H9 (cell line): Measurements from ENCODE around the gene SATB2. TPM values are rescaled to one million over a fixed set of nuclear protein-coding genes. Genes with fewer than 3 reads are reported as not detected.
A peak's percentile ranks its signal among the peaks of the same experiment; 100 is the strongest.

Experiments
- DNase-seq: peaks from one replicate; pipeline ENCODE4 v3.0.0-alpha.2; 2017
- H2AFZ ChIP-seq: one replicate; pipeline ENCODE4 v1.6.1; 2013; ENCODE audit warnings: mild to moderate bottlenecking, low read length, control low read depth, moderate library complexity
- H2AK5ac ChIP-seq: 2 replicates; pipeline ENCODE4 v1.6.1; 2013; ENCODE audit warnings: low read length, control low read depth, mixed read lengths; ENCODE audit not compliant: insufficient read length
- H2BK120ac ChIP-seq: one replicate; pipeline ENCODE4 v1.6.1; 2013; ENCODE audit warnings: low read depth, mild to moderate bottlenecking, low read length, control low read depth, inconsistent platforms; ENCODE audit not compliant: poor library complexity, severe bottlenecking
- H2BK12ac ChIP-seq: 2 replicates; pipeline ENCODE4 v1.6.1; 2013; ENCODE audit warnings: low read length, control low read depth, mixed read lengths, low read depth; ENCODE audit not compliant: insufficient read length
- H2BK15ac ChIP-seq: 2 replicates; pipeline ENCODE4 v1.6.1; 2013; ENCODE audit warnings: low read depth, low read length, control low read depth
- H2BK20ac ChIP-seq: one replicate; pipeline ENCODE4 v1.6.1; 2013; ENCODE audit warnings: low read depth, mild to moderate bottlenecking, low read length, control low read depth, inconsistent platforms; ENCODE audit not compliant: poor library complexity, severe bottlenecking
- H2BK5ac ChIP-seq: 2 replicates; pipeline ENCODE4 v1.6.1; 2013; ENCODE audit warnings: low read length, control low read depth, mixed read lengths; ENCODE audit not compliant: insufficient read length
- H3K14ac ChIP-seq: 2 replicates; pipeline ENCODE4 v1.6.1; 2013; ENCODE audit warnings: low read length, control low read depth; ENCODE audit not compliant: insufficient read depth
- H3K18ac ChIP-seq: 2 replicates; pipeline ENCODE4 v1.6.1; 2013; ENCODE audit warnings: low read depth, mild to moderate bottlenecking, mixed read lengths, low read length, control low read depth; ENCODE audit not compliant: insufficient read length
- H3K23ac ChIP-seq: 2 replicates; pipeline ENCODE4 v1.6.1; 2013; ENCODE audit warnings: low read length, control low read depth, mixed read lengths, low read depth; ENCODE audit not compliant: insufficient read length
- H3K23me2 ChIP-seq: 2 replicates; pipeline ENCODE4 v1.6.1; 2013; ENCODE audit warnings: low read depth, mild to moderate bottlenecking, mixed read lengths, low read length, control low read depth; ENCODE audit not compliant: insufficient read length, poor library complexity, severe bottlenecking
- H3K27ac ChIP-seq: 2 replicates; pipeline ENCODE4 v1.5.1; 2013; ENCODE audit warnings: low read length, control low read depth, mixed read lengths, low read depth; ENCODE audit not compliant: insufficient read length
- H3K27me3 ChIP-seq: 2 replicates; pipeline ENCODE4 v1.6.1; 2013; ENCODE audit warnings: low read length, control low read depth, inconsistent platforms; ENCODE audit not compliant: insufficient read depth
- H3K4ac ChIP-seq: 2 replicates; pipeline ENCODE4 v1.6.1; 2013; ENCODE audit warnings: low read depth, mild to moderate bottlenecking, control low read depth, inconsistent platforms, low read length, moderate library complexity
- H3K4me1 ChIP-seq: 2 replicates; pipeline ENCODE4 v1.6.1; 2013; ENCODE audit warnings: low read length, control low read depth, inconsistent platforms; ENCODE audit not compliant: insufficient read depth
- H3K4me2 ChIP-seq: 2 replicates; pipeline ENCODE4 v1.6.1; 2013; ENCODE audit warnings: low read length, control low read depth, mixed read lengths; ENCODE audit not compliant: insufficient read length, insufficient read depth
- H3K56ac ChIP-seq: 2 replicates; pipeline ENCODE4 v1.6.1; 2013; ENCODE audit warnings: low read depth, mild to moderate bottlenecking, mixed read lengths, low read length, control low read depth; ENCODE audit not compliant: insufficient read length
- H3K79me1 ChIP-seq: 2 replicates; pipeline ENCODE4 v1.6.1; 2013; ENCODE audit warnings: low read depth, mild to moderate bottlenecking, moderate library complexity, low read length, control low read depth, inconsistent platforms; ENCODE audit not compliant: insufficient read depth, poor library complexity, severe bottlenecking
- H3K79me2 ChIP-seq: 2 replicates; pipeline ENCODE4 v1.6.1; 2013; ENCODE audit warnings: low read length, control low read depth, inconsistent platforms; ENCODE audit not compliant: insufficient read depth
- H3K9ac ChIP-seq: 2 replicates; pipeline ENCODE4 v1.6.1; 2013; ENCODE audit warnings: low read length, control low read depth, mixed read lengths; ENCODE audit not compliant: insufficient read length; ENCODE audit errors: extremely low read depth
- H3K9me3 ChIP-seq: one replicate; pipeline ENCODE4 v1.6.1; 2013; ENCODE audit warnings: low read depth, low read length, inconsistent platforms; ENCODE audit not compliant: control insufficient read depth
- H3T11ph ChIP-seq: one replicate; pipeline ENCODE4 v1.6.1; 2013; ENCODE audit warnings: mild to moderate bottlenecking, low read length, control low read depth, inconsistent platforms
- H4K20me1 ChIP-seq: one replicate; pipeline ENCODE4 v1.6.1; 2013; ENCODE audit not compliant: control insufficient read depth, insufficient read length, insufficient read depth
- H4K5ac ChIP-seq: 2 replicates; pipeline ENCODE4 v1.6.1; 2013; ENCODE audit warnings: low read depth, mild to moderate bottlenecking, mixed read lengths, low read length, control low read depth; ENCODE audit not compliant: insufficient read length
- H4K8ac ChIP-seq: replicated peaks from 2 replicates; pipeline ENCODE4 v1.6.1; 2013; ENCODE audit warnings: low read length, control low read depth, mixed read lengths, low read depth; ENCODE audit not compliant: insufficient read length
- H4K91ac ChIP-seq: 2 replicates; pipeline ENCODE4 v1.6.1; 2013; ENCODE audit warnings: low read depth, mild to moderate bottlenecking, moderate library complexity, mixed read lengths, low read length, control low read depth; ENCODE audit not compliant: insufficient read length
- H3K27ac Mint-ChIP-seq, 3 experiments: 2 replicates in 2 of 3; 3 replicates in 1 of 3; pipeline ENCODE4 v1.8.0; 2020 to 2021; ENCODE audit warnings: mixed read lengths in 3 of 3, mild to moderate bottlenecking in 1 of 3, moderate library complexity in 1 of 3
- H3K27me3 Mint-ChIP-seq: 2 replicates; pipeline ENCODE4 v1.8.0; 2021; ENCODE audit warnings: low read depth, mild to moderate bottlenecking, moderate library complexity, mixed read lengths
- H3K36me3 Mint-ChIP-seq, 3 experiments: 2 replicates in 2 of 3; 3 replicates in 1 of 3; pipeline ENCODE4 v1.8.0; 2020 to 2021; ENCODE audit warnings: low read depth in 3 of 3, mixed read lengths in 3 of 3; ENCODE audit not compliant: insufficient read depth in 1 of 3
- H3K4me1 Mint-ChIP-seq, 2 experiments: 2 replicates each; pipeline ENCODE4 v1.8.0; 2020; ENCODE audit warnings: mixed read lengths in 2 of 2
- H3K4me3 Mint-ChIP-seq, 2 experiments: 2 replicates in 1 of 2; 3 replicates in 1 of 2; pipeline ENCODE4 v1.8.0; 2020 to 2021; ENCODE audit warnings: mild to moderate bottlenecking in 2 of 2, mixed read lengths in 2 of 2, moderate library complexity in 1 of 2
- H3K9me3 Mint-ChIP-seq, 2 experiments: 2 replicates in 1 of 2; 3 replicates in 1 of 2; pipeline ENCODE4 v1.8.0; 2020; ENCODE audit warnings: mild to moderate bottlenecking in 2 of 2, mixed read lengths in 2 of 2, moderate library complexity in 1 of 2
- WGBS: extraction: QIAGEN DNeasy Blood & Tissue Kit; methylation state at CpG from one replicate; pipeline ENCODE4 v1.1.7; 2013; ENCODE audit warnings: missing lambda C conversion rate, low lambda C conversion rate, mixed read lengths; ENCODE audit not compliant: insufficient read length; ENCODE audit errors: extremely low coverage; 5-methylcytosine and 5-hydroxymethylcytosine counted together
- total RNA-seq: library from RNA; stranded (reverse); gene quantifications from 2 replicates; pipeline ENCODE4 v1.2.1, GENCODE V29; 2021
- TF ChIP-seq, protein P1 (sequence below): fragments of 200-600 bp; sonication (generic); conservative IDR thresholded peaks from 3 replicates; pipeline ENCODE4 v1.8.0; 2021; ENCODE audit warnings: antibody characterized with exemption, mild to moderate bottlenecking

Gene SATB2
- total RNA-seq, 1 experiment from 2014 or later: 23.8 TPM

DNA sequence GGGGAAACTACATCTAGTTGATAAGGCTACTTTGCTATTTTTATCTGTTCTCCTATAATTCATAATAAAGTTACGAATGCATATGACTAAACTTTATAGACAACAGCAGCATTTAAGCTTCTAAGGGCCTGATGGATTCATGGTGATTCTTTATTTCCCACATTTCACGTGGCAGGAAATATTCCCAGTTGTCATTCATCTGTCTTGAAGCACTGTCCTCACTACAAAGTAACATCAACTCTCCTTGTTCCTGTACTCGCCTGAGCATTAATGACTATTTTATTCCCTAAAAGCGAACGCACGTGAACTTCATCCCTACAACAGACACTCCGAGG lies 2.6 kb downstream of the SATB2 start:
- Mint-ChIP-seq H3K9me3 (no peaks in the 10 kb centered on the region; a peak in 1 of 5 replicates), H3K27ac (peak overlapping the region in 1 of 3 experiments; percentile 1; a peak in 1 of 7 replicates), H3K4me1 (peaks cover 16 to 26% of the 10 kb centered on the region in 2 experiments), H3K27me3 (peaks cover 20% of the 10 kb centered on the region), H3K4me3 (peak overlapping the region; percentile 86 to 95), H3K36me3 (peaks cover 0 to 1% (median 0%) of the 10 kb centered on the region in 3 experiments; a peak in 2 of 7 replicates)
- Histone ChIP-seq H3K23ac (no peak overlapping the region), H2AK5ac (no peak overlapping the region), H2BK120ac (no peak overlapping the region), H3K9me3 (no peaks in the 10 kb centered on the region), H3K18ac (no peak overlapping the region), H2BK5ac (no peak overlapping the region), H3K56ac (no peak overlapping the region), H4K91ac (no peak overlapping the region), H4K20me1 (no peaks in the 10 kb centered on the region), H3K79me1 (no peaks in the 10 kb centered on the region), H3K14ac (no peak overlapping the region), H3K79me2 (no peaks in the 10 kb centered on the region), H4K5ac (no peak overlapping the region), H3K9ac (no peak overlapping the region), H3K4ac (no peak overlapping the region), H3K27ac (no peak overlapping the region), H3T11ph (no peak overlapping the region), H3K4me2 (peak overlapping the region; percentile 92), H2BK12ac (no peak overlapping the region), H2BK20ac (no peak overlapping the region), H2AFZ (no peak overlapping the region), H2BK15ac (no peak overlapping the region), H4K8ac (no peak overlapping the region), H3K27me3 (no peaks in the 10 kb centered on the region; the same call in 1 of the 2 replicates), H3K4me1 (no peaks in the 10 kb centered on the region), H3K23me2 (peaks cover 28% of the 10 kb centered on the region)
- DNase-seq: no peak
- WGBS: no CpG with 5 or more reads among the region's 7 CpGs
- TF ChIP-seq, protein P1, sequence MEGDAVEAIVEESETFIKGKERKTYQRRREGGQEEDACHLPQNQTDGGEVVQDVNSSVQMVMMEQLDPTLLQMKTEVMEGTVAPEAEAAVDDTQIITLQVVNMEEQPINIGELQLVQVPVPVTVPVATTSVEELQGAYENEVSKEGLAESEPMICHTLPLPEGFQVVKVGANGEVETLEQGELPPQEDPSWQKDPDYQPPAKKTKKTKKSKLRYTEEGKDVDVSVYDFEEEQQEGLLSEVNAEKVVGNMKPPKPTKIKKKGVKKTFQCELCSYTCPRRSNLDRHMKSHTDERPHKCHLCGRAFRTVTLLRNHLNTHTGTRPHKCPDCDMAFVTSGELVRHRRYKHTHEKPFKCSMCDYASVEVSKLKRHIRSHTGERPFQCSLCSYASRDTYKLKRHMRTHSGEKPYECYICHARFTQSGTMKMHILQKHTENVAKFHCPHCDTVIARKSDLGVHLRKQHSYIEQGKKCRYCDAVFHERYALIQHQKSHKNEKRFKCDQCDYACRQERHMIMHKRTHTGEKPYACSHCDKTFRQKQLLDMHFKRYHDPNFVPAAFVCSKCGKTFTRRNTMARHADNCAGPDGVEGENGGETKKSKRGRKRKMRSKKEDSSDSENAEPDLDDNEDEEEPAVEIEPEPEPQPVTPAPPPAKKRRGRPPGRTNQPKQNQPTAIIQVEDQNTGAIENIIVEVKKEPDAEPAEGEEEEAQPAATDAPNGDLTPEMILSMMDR: no peak
